Measurements from ENCODE around the gene SFXN4. TPM values are rescaled to one million over a fixed set of nuclear protein-coding genes. Genes with fewer than 3 reads are reported as not detected.

SFXN4 gene
- total RNA-seq, 1 experiment from 2014 or later: 67.0 TPM

GRCh38 chr10:119166118-119166500 is 595 bp upstream of the SFXN4 start:
- ChIA-PET CTCF (no interaction called here), POLR2A (no interaction called here)
- Histone ChIP-seq H3K9me3 (ENCODE audit: control insufficient read depth, insufficient read depth, low read depth, low read length) (no peaks in the 10 kb centered on the region), H3K27me3 (ENCODE audit: control insufficient read depth, insufficient read depth, low read length) (no peaks in the 10 kb centered on the region), H3K4me1 (ENCODE audit: control insufficient read depth, insufficient read depth, low read length) (peaks cover 23% of the 10 kb centered on the region), H3K36me3 (ENCODE audit: control insufficient read depth, insufficient read depth, low read length) (peaks cover 29% of the 10 kb centered on the region), H3K4me3 (ENCODE audit: low read depth in 2 of 2, low read length in 2 of 2) (peak overlapping the region; percentile 63 to 87), H3K27ac (ENCODE audit: low read length) (peak overlapping the region; percentile 93)
- ATAC-seq (peak; percentile 54), DNase-seq (ENCODE audit: low read depth, low spot score) (no peak)
- intact Hi-C loops (cut with micrococcal nuclease; ENCODE audit: unreplicated experiment): no loop called here
- no TSS peak for BruUV-seq (replicated peaks)
- TF ChIP-seq CTCF (IDR thresholded peaks at IDR 0.05) (no peak), SIN3A (IDR thresholded peaks at IDR 0.05; ENCODE audit: borderline replicate concordance, insufficient read depth, low read depth, low read length) (no peak), POLR2AphosphoS5 (IDR thresholded peaks at IDR 0.05; ENCODE audit: low read depth, low read length) (no peak; the same call in none of the 2 replicates), REST (IDR thresholded peaks at IDR 0.05; ENCODE audit: insufficient read depth in 1 of 2, low read depth in 2 of 2, low read length in 1 of 2) (no peak), TCF7L2 (IDR thresholded peaks at IDR 0.05; ENCODE audit: low read depth, low read length) (no peak)
- in situ Hi-C loops (cut with HindIII; ENCODE audit: low pct_unique_long_range_greater_than_20kb, low sequenced_read_pairs): no loop called here

- H3K9me3 ChIP-seq (ENCODE audit: control insufficient read depth, insufficient read depth, low read depth, low read length): no peaks in the 10 kb centered on the region
- no peaks in the 10 kb centered on the region for H3K27me3 ChIP-seq (ENCODE audit: control insufficient read depth, insufficient read depth, low read length)
- H3K27ac ChIP-seq (ENCODE audit: low read length): no peak overlapping the region
- no peak overlapping the region for H3K4me3 ChIP-seq (ENCODE audit: low read depth in 2 of 2, low read length in 2 of 2)
- TF ChIP-seq REST (IDR thresholded peaks at IDR 0.05; ENCODE audit: insufficient read depth in 1 of 2, low read depth in 2 of 2, low read length in 1 of 2): no peak
- no peak for TF ChIP-seq CTCF (IDR thresholded peaks at IDR 0.05)
- TF ChIP-seq SIN3A (IDR thresholded peaks at IDR 0.05; ENCODE audit: borderline replicate concordance, insufficient read depth, low read depth, low read length): no peak
- TF ChIP-seq POLR2AphosphoS5 (IDR thresholded peaks at IDR 0.05; ENCODE audit: low read depth, low read length): no peak
- TF ChIP-seq TCF7L2 (IDR thresholded peaks at IDR 0.05; ENCODE audit: low read depth, low read length): no peak
- ChIA-PET CTCF (no interaction called here), POLR2A (no interaction called here)
- H3K36me3 ChIP-seq (ENCODE audit: control insufficient read depth, insufficient read depth, low read length): peaks cover 10% of the 10 kb centered on the region
- BruUV-seq (replicated peaks): no TSS peak
- ATAC-seq (no peak), DNase-seq (ENCODE audit: low read depth, low spot score) (no peak)
- H3K4me1 ChIP-seq (ENCODE audit: control insufficient read depth, insufficient read depth, low read length): peaks cover 23% of the 10 kb centered on the region
- in situ Hi-C loops (cut with HindIII; ENCODE audit: low pct_unique_long_range_greater_than_20kb, low sequenced_read_pairs) (no loop called here), intact Hi-C loops (cut with micrococcal nuclease; ENCODE audit: unreplicated experiment) (no loop called here)
Measured at GRCh38 chr10:119162452-119163092, 2.9 kb downstream of the SFXN4 start.

Measured in Panc1 (cell line).